Glomerular endothelial cell (primary cell): ENCODE measurements around the gene CD36. TPM values are rescaled to one million over a fixed set of nuclear protein-coding genes. Genes with fewer than 3 reads are reported as not detected.

Experiments
- DNase-seq: peaks from one replicate; pipeline ENCODE4 v3.0.0-alpha.2; 2011; ENCODE audit warnings: low read depth, low spot score; ENCODE audit errors: extremely low read depth
- total RNA-seq: library from RNA; depleted of rRNA; stranded (reverse); fragments of >200 nt; gene quantifications from 2 replicates; pipeline ENCODE4 v1.2.3, GENCODE V29; 2015

Gene CD36
- total RNA-seq, 1 donor from 2014 or later: 1.9 TPM

DNA sequence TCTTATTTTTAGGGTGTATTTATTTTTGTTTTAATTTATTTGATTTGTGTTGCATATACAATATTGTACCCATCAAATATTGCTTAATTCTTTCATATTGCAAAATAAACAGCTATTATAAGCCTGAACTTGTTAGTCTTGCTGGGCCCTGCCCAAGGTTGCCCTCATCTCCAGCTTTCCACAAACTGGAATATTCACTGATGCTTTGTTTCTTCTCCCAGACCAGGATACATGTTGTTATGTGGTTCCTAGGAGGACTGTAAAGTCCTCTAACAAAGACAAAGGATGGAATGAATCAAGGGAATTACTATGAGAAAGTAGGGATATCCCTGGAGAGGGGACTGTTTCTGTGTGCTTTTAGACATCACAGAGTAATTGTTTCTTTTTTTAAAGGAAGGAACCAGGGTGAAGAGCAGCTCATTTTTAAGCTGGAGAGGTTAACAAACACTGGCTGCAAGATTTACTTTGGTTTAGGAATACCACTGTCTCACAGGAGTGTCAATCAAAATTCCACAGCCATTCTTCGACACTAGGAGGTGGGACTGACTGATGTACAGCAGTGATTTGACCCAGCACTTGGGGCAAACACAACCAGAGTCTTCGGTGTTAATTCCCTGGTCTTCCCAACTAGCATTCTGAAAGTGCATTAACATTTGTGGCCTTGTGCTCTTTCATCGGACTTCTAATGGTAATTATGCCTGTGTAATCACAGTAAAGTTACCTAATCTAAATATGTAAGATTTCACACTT, 14.8 kb upstream of the CD36 start:
- DNase-seq: no peak

DNA sequence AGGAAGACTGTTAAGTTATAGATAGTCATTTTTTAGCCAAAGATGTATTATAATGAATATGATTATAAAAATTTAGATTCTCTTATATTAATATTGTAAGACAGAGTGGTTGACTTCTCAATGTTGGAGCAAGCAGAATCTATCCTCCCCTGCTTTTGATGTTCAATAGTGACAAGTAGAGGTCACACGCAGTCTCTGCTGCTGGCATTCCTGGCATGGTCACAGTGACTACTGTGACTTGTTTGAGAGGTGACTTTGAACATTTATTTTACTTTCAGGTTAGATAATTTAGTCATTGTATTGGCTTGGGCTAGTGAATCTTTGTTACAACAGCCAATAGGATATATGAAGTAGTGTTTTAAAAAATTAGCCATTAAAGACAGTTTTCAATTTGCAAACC, 13.7 kb upstream of the CD36 start:
- no peak for DNase-seq

DNA sequence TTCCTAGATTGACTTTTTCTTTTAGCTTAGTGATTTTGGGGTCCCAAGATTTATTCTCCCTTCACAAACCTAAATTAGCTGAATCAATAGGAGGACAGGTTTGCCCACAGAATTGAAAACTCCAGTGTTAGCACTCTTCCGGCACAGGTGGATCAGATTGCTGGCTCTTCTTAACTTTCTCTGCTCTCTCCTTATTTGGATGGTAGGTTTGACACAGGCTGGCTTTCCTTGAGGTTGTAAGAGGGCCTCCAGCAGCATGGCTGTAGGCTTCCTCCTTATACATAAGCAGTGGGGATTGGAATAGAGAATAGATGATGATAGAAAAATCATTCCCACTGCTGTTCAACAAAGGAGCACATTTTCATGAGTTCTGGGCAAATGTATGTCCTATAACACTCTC, 9.4 kb upstream of the CD36 start:
- no peak for DNase-seq

DNA sequence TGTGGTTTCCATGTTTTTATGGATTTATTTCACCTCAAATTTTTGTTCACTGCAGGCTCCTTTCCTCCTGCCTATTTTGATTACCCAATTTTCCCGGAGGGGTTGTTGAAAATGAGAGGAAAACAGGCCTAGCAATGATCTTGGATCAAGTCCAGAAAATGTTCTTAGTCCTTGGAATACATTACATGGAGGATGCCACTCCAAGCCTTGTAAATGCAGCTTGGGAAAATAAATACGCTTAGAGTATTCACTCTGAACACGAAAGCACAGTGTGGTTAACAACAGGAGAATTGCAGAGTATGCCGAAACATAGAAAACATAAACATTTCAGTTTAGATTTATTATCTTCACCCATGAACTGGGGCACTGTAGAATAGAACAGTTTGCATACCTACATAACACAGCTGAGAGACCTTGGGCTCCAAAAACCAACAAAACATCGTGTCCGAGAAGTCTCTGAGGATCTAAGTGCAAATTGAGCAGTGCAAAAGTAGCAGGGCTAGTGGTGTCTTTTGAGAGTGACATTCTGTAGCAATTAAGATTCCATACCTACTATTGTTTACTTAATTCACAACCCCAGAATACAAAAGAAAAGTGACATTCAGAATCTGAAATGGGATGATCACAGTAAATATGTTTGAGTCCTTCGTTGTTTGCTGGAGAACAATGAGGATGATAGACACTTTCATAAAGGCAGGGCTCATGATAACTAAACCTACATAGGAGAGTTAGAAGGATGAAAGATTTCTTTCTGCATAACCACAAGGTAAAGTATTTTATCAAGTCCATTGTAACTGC, 7.6 kb upstream of the CD36 start:
- no peak for DNase-seq

DNA sequence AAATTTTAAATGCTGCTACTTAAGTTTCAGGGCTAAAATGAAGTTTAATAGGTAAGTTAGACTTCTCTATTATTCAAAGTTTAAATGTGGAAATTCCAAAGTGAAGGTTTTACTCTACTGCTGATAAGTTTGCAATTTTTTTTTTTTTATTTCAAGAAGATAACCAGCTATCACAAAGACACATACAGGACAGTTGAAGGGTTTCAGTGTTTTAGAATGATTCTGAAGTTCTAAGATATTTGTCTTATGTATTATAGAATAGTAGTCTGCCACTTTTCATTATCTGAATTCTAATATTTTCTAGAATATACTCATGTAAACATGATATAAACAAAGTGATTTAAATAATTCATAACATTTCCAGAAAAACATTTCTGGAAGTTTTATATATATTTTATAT, 7.0 kb upstream of the CD36 start:
- DNase-seq: no peak

DNA sequence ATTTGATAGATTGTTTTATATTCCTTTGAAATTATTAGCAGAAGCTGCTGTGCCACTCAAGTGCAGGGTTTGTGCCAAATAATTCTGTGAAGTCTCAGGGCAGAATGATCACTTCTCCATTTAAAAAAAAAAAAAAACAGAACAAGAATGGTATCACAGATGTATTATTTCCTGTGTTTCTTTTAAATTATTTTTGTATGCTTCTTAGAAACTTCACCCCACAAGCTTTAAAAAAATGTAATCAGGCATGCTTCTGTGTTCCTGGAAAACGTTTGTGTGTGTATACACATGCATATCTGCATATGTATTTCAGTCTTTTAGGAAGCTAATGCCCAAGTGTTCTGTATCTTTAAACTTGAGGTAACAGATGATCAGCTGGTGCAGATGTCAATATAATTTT, 6.3 kb upstream of the CD36 start:
- no peak for DNase-seq

DNA sequence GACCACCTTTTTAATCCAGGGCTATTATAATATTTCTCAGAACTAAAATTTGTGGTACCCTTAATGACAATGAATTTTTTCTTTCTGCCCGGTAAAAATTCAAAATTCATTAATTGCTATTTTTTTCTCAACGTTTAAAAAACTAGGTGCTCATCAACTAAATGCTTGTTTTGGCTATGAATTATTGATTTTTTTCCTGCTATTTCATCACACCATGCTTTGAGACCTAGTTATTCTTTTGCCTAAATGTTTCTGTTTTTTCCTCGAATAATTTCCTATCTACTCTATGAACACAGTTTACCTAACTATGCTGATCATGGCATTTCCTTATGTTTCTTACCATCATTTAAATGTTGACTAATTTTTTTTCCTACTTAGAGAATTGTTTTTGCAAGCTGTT, 5.6 kb upstream of the CD36 start:
- no peak for DNase-seq

DNA sequence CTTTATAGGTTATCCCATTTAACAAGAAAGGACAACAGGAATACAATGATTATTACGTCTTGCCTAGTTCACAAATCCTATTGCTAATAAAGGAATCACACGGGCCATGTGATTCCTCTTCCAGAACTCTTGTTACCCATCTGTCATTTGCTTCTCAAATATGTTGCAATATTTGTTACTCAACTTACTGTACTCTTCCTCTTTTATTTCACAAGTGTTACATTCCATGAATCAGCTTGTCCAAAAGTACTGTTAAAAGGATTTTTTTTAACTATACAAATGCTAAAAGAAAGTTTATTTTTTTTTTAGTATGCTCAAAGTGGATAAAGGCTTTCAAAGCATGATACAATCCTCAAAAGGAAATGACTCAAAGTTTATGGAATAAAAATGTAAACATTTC, 3.9 kb upstream of the CD36 start:
- DNase-seq: no peak

DNA sequence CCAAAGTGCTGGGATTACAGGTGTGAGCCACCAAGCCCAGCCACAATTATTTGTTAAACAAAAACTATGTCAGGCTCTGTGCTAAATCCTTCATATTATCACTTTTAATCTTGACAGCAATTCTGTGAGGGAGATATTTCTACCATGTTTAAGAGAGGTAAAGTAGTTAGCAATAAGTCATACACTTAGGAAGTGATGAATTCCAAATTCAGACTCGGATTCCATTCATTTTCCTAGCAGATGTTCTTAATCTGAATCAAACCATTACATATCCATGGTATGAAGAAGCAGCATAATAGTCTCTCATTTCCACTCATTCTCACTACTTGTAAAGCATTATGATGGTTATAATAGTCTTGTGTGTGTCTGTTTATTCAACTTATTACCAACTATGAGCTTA, 2.9 kb upstream of the CD36 start:
- no peak for DNase-seq

DNA sequence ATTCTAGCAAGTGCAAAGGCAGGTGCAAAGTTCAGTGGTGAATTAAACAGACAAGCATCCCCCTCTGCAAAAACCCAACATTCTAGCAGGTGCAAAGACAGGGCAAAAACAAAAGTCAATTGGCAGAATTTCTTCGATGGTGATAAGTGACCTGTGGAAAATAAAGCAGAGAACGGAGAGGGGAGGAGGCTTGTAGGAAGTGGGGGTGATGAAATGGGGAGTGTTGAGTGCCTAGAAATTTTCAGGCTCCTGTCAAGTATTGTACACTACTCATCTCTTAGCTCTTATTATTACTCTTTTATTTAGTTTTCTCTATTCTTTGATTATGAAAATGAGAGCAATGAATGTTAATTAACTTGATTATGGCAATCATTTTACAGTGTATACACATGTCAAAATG, 2.4 kb upstream of the CD36 start:
- no peak for DNase-seq

DNA sequence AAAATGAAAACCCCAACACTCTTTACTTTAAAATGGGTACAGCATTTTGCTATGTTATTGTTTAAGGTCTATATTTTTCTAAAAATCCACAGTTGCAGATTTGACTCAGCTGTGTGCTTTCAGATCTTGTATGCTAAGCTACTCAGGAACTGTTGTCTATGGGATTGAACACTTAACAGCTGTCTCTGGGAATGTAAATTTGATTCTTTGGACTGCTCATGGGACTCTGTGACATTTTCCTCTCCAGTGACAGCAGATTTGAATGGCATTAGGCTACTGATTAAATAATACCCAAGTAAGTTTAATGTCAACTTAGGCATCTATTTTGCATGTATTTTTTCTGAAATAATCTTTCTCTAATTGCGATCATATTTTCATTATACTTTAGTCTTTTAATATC, 1.7 kb upstream of the CD36 start:
- no peak for DNase-seq

DNA sequence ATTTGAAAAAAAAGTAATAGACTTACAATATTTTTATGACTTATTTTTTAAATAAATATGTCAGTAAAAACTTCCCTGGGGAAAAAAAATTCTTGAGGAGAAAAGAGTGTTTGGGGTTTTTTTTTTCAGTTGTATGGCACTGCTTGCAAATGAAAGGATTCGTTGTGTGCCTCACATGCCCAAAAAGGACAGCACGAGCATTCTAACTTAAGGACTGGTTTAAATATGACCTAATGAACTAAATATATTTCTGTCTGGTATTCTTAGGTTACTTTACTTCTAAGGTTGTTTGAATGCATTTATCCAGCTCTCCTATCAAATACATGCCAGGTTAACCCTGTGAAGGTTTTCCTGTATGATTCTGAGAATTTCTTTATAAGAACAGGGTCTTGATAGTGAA, 988 bp upstream of the CD36 start:
- DNase-seq: no peak

DNA sequence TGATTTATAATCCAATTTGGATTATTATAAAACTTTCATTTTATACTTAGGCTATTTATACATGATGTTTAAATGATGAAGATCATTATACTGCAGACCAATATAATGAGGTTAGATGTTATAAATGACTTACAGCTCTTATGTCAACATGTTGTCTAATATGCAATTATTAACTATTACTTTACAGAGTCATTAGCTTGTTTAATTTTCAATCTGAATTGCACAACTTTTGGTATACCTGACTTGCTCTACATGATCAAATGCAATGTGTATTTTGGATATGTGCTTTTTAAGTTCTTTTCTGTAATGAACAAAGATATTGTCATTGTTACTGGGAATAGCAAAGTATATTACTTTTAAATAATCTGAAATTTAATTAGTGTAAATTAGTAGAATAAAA, 569 bp downstream of the CD36 start:
- no peak for DNase-seq

DNA sequence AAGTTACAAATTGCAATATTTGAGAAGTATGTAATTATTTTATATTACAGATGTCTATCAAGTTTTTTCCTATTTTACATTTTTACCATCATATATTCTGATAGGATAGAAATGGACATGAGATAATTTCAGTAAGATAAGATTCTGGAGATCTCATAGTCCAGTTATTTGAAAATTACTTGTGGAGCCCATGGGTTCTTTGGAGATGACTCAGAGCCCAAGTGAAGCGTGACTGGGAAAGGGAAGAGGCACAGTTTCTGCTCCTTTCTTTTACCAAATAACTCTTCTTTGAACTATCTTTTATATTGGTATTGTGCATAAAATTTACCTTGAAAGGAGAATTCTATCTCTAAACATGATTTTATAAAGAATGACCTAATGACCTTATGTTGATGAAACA, 2.4 kb downstream of the CD36 start:
- no peak for DNase-seq

DNA sequence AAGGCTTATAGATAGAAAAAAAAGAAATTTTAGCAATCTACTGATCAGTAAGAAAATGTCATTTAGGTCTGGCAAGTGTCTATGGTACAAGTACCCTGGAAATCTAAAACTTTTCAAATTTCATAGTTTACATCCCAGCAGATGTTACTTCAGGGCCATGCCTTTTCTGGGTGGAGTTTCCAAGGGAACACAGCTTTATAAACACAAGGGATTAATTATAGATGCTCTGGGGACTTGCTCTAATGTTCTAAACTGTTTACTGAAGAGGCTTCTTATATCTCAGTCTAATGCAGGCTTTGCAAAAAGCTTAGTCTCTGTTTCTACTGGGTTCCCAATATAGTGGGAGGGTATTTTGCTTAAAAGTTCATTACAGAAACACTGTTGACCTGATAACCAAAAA, 3.1 kb downstream of the CD36 start:
- DNase-seq: no peak

DNA sequence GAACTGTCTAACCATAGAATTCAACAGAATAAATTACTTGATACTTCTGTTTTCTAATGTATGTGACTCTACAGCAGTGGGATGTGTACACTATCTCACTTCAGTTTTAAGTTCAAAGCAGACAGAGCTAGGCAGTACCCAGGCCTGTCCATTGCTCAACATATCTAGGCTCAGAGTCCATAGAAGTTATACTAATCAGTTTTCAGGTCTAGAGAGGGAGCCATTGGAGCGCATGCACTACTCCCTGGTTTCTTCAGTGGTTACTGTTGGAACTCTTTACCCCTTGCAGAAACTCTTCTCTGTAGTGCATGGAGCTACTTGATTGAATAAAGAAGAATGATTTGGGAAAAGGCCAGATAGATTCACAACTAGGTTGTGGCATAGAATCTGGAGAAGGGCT, 4.4 kb downstream of the CD36 start:
- no peak for DNase-seq

DNA sequence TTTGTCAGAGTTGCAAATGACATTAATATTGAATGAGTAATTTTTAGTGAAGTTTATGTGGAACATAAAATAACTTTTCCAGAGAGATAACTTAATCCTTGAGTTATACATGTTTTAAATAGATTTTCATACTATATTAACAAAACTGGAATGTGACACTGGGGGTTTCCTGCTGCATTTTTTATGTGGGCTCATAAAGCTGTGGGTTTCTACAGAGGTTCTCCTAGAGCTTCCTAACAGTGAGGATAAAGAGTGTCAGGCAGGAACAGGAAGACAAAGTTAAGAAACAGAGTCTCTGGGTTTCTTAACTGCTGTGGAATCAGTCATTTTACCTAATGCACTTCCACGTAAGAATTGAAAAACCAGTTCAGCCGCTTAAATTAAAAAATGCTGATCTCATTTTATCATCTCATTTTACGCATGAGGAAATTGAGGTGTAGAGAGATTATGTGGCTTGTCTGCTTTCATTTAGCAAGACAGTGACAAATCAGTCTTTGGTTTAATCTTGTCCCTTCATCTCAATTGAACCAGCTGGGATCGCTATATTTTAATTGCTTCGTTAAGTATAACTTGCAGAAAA, 5.0 kb downstream of the CD36 start:
- DNase-seq: no peak

DNA sequence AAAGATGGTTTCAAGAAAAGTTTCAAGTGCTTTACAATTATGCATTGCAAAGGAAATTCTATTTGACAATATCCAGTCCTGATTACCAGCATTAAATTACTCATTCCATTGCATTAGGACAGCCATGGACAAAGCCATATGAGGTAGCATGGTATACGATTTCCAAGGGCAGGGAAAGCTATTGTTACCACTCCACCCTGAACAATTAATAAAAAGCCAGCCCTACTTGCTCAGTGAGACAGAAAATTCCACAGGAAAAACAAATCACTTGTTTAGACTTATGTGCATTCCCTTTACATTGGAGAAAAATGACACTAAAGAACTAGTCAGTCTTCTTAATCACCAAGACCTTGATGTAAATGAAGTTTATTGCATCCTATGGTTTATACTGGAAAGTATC, 5.6 kb downstream of the CD36 start:
- DNase-seq: no peak

DNA sequence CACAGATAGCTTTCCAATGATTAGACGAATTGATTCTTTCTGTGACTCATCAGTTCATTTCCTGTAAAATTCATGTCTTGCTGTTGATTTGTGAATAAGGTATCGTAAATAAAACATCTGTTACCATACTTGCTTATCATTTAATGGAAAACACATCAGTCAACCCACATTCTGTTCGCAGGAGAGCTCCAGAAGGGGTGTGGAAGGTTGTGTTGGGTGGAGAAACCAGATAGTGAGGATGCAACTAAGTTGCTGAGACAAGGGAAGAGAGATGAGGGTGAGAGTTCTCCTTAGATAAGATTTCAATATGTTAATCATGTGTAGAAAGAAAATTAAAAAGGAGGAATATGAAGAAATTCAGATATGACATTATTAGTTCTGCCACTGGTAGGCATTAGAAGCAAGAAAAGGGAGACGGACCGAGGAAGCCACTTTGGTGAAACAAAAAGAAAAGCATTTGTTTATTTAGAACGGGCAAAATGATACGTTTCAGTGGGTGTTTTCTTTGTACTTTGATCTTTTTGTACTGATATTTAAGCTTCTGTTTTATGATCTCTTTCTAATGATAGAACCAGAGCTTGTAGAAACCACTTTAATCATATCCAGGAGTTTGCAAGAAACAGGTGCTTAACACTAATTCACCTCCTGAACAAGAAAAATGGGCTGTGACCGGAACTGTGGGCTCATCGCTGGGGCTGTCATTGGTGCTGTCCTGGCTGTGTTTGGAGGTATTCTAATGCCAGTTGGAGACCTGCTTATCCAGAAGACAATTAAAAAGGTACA, 7.8 kb downstream of the CD36 start:
- no peak for DNase-seq

DNA sequence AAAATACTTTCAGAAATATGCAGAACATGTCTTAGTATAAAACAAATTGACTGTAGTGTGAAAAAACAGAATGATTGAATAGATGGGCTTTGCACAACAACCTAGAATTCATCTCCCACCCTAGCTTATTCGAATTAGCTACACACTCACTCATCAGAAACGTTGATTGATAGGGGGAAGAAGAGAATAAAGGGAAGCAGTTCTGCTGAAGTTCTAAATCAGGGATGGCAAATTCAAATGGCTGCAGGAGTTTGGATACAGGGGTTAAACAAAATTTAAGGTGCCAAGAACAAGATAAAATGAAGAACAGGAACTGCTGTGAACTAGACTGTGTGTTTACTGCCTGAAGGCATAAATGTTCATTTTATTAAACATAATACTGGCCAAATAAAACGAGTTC, 9.0 kb downstream of the CD36 start:
- no peak for DNase-seq

DNA sequence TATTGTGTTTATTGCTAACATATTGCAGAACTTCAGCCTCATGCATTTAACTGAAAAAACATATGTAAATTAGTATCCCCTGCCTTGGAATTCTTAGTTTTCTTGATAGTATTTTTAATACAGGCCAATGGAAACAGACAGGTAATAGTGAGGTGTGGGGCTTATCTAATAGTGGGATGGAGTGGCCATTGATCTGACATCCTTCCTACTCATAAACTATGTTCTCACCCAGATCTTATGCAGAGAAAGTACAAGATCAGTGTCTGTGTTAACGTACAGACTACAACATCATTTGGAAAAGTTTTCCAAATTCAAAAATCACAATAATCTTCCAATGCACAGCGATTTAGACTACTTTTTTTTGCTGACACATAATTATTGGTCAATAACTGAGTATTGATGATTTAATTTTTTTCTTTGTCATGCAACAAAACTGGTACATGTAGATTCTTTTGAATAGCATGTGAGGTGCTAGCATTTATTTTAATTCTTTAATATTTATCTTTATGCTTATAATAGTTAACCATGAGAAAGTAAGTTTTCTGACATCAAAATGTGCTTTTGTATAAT, 9.7 kb downstream of the CD36 start:
- no peak for DNase-seq
